Measurements from ENCODE around the gene UNC45B. TPM values are rescaled to one million over a fixed set of nuclear protein-coding genes. Genes with fewer than 3 reads are reported as not detected.
A peak's percentile ranks its signal among the peaks of the same experiment; 100 is the strongest.

Gene UNC45B
- total and polyA plus RNA-seq, 2 of the 8 experiments (the other 6 are each of a cell fraction or from before 2014, with no cell fraction given), result 0.06 to 0.15 TPM

DNA sequence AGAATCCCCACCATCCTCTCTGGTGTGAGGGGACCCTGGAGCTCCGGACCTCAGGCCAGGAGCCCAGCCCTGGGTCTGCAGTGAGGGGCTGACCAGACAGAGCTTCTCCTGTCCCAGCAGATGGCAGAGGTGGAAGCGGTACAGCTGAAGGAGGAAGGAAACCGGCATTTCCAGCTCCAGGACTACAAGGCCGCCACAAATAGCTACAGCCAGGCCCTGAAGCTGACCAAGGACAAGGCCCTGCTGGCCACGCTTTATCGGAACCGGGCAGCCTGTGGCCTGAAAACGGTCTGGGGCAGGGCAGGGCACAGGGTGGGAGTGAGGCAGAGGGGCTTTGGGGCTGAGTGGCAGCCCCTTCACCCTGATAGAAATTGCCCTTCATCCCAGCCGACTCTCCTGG, 527 bp downstream of the UNC45B start:
- no peak overlapping the region for H3K27ac ChIP-seq (ENCODE audit: low read depth, low read length)
- H2BK20ac ChIP-seq (ENCODE audit: low read length), result 0 out of 2 replicates have a peak overlapping the region, but pooled peaks have one; percentile 61
- no peak overlapping the region for H2BK120ac ChIP-seq (replicated peaks; ENCODE audit: low read depth, low read length)
- H4K8ac ChIP-seq (ENCODE audit: extremely low read depth, insufficient read depth, low read length), result no peak overlapping the region; the same call in 1 of the 2 replicates
- no peaks in the 10 kb centered on the region for H3K79me2 ChIP-seq (ENCODE audit: control insufficient read depth in 1 of 2, insufficient read depth in 2 of 2, low read length in 2 of 2)
- H3K4me2 ChIP-seq (ENCODE audit: insufficient read depth in 1 of 2, low read depth in 2 of 2, low read length in 2 of 2), result no peak overlapping the region
- H3K4ac ChIP-seq (replicated peaks; ENCODE audit: insufficient read length, low read depth, low read length), result no peak overlapping the region
- no peak overlapping the region for H4K91ac ChIP-seq (replicated peaks; ENCODE audit: insufficient read length, low read length)
- H2AFZ ChIP-seq (ENCODE audit: low read length), result no peak overlapping the region
- H3K36me3 ChIP-seq (ENCODE audit: control insufficient read depth in 2 of 4, insufficient read depth in 4 of 4, low read length in 3 of 4), result no peaks in the 10 kb centered on the region
- peaks cover 0 to 3% (median 1%) of the 10 kb centered on the region in 4 experiments; a peak in 2 of 7 replicates for H3K4me1 ChIP-seq (replicated peaks in 1 of 4; ENCODE audit: control insufficient read depth in 3 of 4, insufficient read depth in 4 of 4, low read length in 3 of 4)
- whole genome bisulfite sequencing, 2 experiments (ENCODE audit: extremely low coverage in 1 of 2, insufficient coverage in 1 of 2, insufficient read length in 1 of 2, insufficient replicate concordance in 2 of 2, low coverage in 1 of 2, low lambda C conversion rate in 2 of 2, missing lambda C conversion rate in 1 of 2), result 89% methylated on average over 9 of the region's 9 CpGs; no CpG with 5 or more reads in 1 of the 2 experiments
- POLR2A ChIA-PET (ENCODE audit: partially characterized antibody), result interaction anchor here (1.4 to 2.6 kb wide), 2 partner anchors 11 to 14 kb away, joined by 4 to 10 read pairs; no protein-coding TSS in a partner anchor
- H3K9me3 ChIP-seq (ENCODE audit: insufficient read depth in 2 of 2, low read depth in 1 of 2, low read length in 1 of 2), result no peaks in the 10 kb centered on the region
- H3K56ac ChIP-seq (replicated peaks; ENCODE audit: insufficient read length, low read depth, low read length), result no peak overlapping the region
- no peaks in the 10 kb centered on the region for H3K79me1 ChIP-seq (ENCODE audit: low read depth, low read length)
- H2AK5ac ChIP-seq (ENCODE audit: low read depth, low read length), result no peak overlapping the region
- CTCF ChIA-PET (ENCODE audit: partially characterized antibody), result interaction anchor here (1.2 to 2.6 kb wide), 4 partner anchors 19 to 391 kb away, joined by 3 to 9 read pairs (median 3); no protein-coding TSS in a partner anchor
- no peak overlapping the region for H3K4me3 ChIP-seq (ENCODE audit: extremely low read depth in 1 of 4, insufficient read depth in 2 of 4, low read depth in 3 of 4, low read length in 4 of 4)
- H3K18ac ChIP-seq (ENCODE audit: extremely low read depth, low read length), result no peak overlapping the region
- H2BK5ac ChIP-seq (ENCODE audit: low read depth, low read length), result no peak overlapping the region
- H2BK12ac ChIP-seq (ENCODE audit: low read depth, low read length), result peak overlapping the region; percentile 9; the same call in 1 of the 2 replicates
- H3K9ac ChIP-seq (replicated peaks in 1 of 4; ENCODE audit: extremely low read depth in 1 of 4, low read depth in 3 of 4, low read length in 3 of 4), result no peak overlapping the region
- DNase-seq (ENCODE audit: low read depth in 1 of 2, low spot score in 2 of 2) (no peak), FAIRE-seq (no peak)
- no peaks in the 10 kb centered on the region for H3K27me3 ChIP-seq (replicated peaks in 1 of 4; ENCODE audit: control insufficient read depth in 3 of 4, extremely low read depth in 1 of 4, insufficient read depth in 3 of 4, low read length in 3 of 4)
- H3K23me2 ChIP-seq (ENCODE audit: low read depth, low read length), result no peaks in the 10 kb centered on the region
- H2BK15ac ChIP-seq (ENCODE audit: low read length), result no peak overlapping the region
- no peak overlapping the region for H3K23ac ChIP-seq (ENCODE audit: insufficient read length)
- H4K5ac ChIP-seq (ENCODE audit: insufficient read length, low read depth, low read length), result no peak overlapping the region
- no peaks in the 10 kb centered on the region for H4K20me1 ChIP-seq (replicated peaks in 1 of 2; ENCODE audit: control insufficient read depth in 1 of 2, insufficient read depth in 2 of 2, low read length in 2 of 2)
- H3K14ac ChIP-seq (ENCODE audit: insufficient read length), result no peak overlapping the region
- TF ChIP-seq RBBP5 (IDR thresholded peaks at IDR 0.05; ENCODE audit: borderline replicate concordance, low read depth, low read length) (no peak), FOSL1 (IDR thresholded peaks at IDR 0.05; ENCODE audit: insufficient read depth, low read depth, low read length) (no peak), SIRT6 (IDR thresholded peaks at IDR 0.05; ENCODE audit: low read length) (no peak), TAF7 (optimal IDR thresholded peaks at IDR 0.05; ENCODE audit: borderline replicate concordance, low read depth, low read length) (no peak), SRF (IDR thresholded peaks at IDR 0.05; ENCODE audit: low read depth, low read length) (no peak), NRF1 (IDR thresholded peaks at IDR 0.05; ENCODE audit: low read depth, low read length) (no peak), POLR2A (IDR thresholded peaks at IDR 0.05; ENCODE audit: control extremely low read depth in 1 of 2, low read depth in 2 of 2, low read length in 2 of 2) (no peak), SUZ12 (IDR thresholded peaks at IDR 0.05; ENCODE audit: low read length) (no peak), POU5F1 (IDR thresholded peaks at IDR 0.05; ENCODE audit: low read depth, low read length) (no peak), KDM4A (IDR thresholded peaks at IDR 0.05; ENCODE audit: low read depth, low read length, severe bottlenecking) (no peak), RFX5 (IDR thresholded peaks at IDR 0.05; ENCODE audit: borderline replicate concordance, low read depth, low read length) (no peak), YY1 (IDR thresholded peaks at IDR 0.05; ENCODE audit: low read depth, low read length) (no peak), BRCA1 (IDR thresholded peaks at IDR 0.05; ENCODE audit: low read depth, low read length) (no peak)
- TF ChIP-seq, protein P1, sequence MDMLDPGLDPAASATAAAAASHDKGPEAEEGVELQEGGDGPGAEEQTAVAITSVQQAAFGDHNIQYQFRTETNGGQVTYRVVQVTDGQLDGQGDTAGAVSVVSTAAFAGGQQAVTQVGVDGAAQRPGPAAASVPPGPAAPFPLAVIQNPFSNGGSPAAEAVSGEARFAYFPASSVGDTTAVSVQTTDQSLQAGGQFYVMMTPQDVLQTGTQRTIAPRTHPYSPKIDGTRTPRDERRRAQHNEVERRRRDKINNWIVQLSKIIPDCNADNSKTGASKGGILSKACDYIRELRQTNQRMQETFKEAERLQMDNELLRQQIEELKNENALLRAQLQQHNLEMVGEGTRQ (IDR thresholded peaks at IDR 0.05; ENCODE audit: low read length), result no peak
